ENCODE results near the gene OXT.

DNA sequence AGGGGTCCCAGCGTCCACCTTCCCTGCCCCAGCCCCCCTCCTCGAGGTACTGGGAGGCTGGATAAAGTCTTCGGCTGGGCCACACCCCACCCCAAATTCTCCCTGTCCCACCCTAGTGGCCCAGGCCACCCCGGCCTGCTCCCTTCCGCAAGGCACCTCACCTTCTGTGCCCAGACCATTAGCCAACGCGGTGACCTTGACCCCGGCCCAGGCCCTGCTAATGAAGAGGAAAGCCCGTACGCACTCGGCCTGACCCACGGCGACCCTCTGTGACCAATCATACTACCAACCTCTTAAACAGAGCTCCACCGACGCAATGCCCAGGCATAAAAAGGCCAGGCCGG lies 182 bp upstream of the OXT start:
- TF ChIP-seq, protein P1, sequence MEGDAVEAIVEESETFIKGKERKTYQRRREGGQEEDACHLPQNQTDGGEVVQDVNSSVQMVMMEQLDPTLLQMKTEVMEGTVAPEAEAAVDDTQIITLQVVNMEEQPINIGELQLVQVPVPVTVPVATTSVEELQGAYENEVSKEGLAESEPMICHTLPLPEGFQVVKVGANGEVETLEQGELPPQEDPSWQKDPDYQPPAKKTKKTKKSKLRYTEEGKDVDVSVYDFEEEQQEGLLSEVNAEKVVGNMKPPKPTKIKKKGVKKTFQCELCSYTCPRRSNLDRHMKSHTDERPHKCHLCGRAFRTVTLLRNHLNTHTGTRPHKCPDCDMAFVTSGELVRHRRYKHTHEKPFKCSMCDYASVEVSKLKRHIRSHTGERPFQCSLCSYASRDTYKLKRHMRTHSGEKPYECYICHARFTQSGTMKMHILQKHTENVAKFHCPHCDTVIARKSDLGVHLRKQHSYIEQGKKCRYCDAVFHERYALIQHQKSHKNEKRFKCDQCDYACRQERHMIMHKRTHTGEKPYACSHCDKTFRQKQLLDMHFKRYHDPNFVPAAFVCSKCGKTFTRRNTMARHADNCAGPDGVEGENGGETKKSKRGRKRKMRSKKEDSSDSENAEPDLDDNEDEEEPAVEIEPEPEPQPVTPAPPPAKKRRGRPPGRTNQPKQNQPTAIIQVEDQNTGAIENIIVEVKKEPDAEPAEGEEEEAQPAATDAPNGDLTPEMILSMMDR (IDR thresholded peaks at IDR 0.05; ENCODE audit: low read depth, low read length, poor library complexity, severe bottlenecking): no peak
- no peak for TF ChIP-seq EZH2phosphoT487 (IDR thresholded peaks at IDR 0.05; ENCODE audit: borderline replicate concordance, low read length)
